DOHH2 (cell line): ENCODE results near the gene TCF19.

Experiments
- CTCF ChIP-seq: fragments of 200-600 bp; sonication (generic); IDR thresholded peaks from one replicate; pipeline ENCODE4 v1.5.1; 2014; ENCODE audit warnings: antibody characterized with exemption, mild to moderate bottlenecking, low read depth, low read length; ENCODE audit not compliant: poor library complexity, severe bottlenecking
- EZH2phosphoT487 ChIP-seq: fragments of 200-600 bp; sonication (generic); IDR thresholded peaks from 2 replicates; pipeline ENCODE4 v1.6.1; 2017; ENCODE audit warnings: borderline replicate concordance, mild to moderate bottlenecking, antibody characterized with exemption, low read length, moderate library complexity, mixed read lengths

- TF ChIP-seq CTCF (no peak), EZH2phosphoT487 (no peak)
Measured at GRCh38 chr6:31129130-31129529, 29.3 kb upstream of the TCF19 start.
